ENCODE results near the gene SAMD4A.

Gene SAMD4A

DNA sequence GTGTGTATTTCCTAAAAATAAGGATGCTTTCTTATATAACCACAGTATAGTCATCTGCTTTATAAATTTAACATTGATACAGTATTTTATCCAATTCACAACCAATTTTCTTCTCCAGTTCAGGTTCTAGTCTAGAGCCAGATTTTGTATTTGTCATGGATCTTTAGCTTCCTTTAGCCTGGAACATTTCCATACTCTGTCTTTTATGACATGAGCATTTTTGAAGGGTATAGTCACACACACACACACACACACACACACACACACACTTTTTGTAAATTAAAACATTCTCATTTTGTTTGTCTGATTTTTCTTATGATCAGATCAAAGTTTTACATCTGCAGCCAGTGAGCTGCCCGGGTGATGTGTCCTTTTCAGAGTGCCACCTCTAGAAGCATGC lies 31.8 kb upstream of the SAMD4A start:
- no peak for DNase-seq (ENCODE audit: extremely low read depth, low read depth)
- TF ChIP-seq CTCF (IDR thresholded peaks at IDR 0.05; ENCODE audit: low read depth, low read length) = no peak

DNA sequence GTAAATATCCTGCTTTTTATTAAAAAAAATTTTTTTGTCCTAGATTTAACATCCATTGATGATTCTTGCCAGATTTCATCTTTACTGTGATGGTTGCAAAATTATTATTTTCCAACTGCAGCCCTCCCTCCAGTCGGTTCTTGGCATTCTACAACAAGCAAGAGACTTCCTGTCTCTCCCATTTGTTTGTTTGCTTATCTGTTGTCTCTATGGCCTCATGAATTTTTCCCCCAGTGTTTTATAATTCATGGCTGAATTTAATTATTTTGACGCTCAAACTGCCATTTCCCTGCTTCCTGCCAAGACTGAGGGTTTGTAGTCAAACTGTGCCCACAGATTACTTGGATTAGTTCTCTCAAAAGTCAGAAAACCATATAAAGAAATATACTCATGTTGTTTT lies 31.3 kb upstream of the SAMD4A start:
- TF ChIP-seq CTCF (IDR thresholded peaks at IDR 0.05; ENCODE audit: low read depth, low read length) = no peak
- no peak for DNase-seq (ENCODE audit: extremely low read depth, low read depth)

DNA sequence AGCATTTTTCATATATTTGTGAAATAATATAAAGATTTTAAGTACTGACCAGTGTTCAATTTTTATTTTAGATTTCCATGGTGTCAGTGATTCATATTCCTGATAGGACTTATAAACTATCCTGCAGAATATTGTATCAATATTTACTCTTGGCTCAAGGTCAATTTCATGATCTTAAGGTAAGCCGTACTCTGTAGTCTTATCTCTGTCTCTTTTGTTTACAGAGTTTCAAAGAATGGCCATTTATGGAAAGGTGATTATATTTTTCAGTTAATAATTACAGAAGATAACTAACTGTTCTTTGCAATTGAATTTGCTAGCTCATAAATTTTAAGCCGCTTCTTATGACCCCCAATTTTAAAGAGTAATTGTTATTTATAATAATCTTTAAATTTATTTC lies 29.3 kb upstream of the SAMD4A start:
- no peak for DNase-seq (ENCODE audit: extremely low read depth, low read depth)
- TF ChIP-seq CTCF (IDR thresholded peaks at IDR 0.05; ENCODE audit: low read depth, low read length) = no peak

- no peak for TF ChIP-seq CTCF (IDR thresholded peaks at IDR 0.05; ENCODE audit: low read depth, low read length)
- no peak for DNase-seq (ENCODE audit: extremely low read depth, low read depth)
Observed at GRCh38 chr14:54538055-54538454, 28.9 kb upstream of the SAMD4A start.

- TF ChIP-seq CTCF (IDR thresholded peaks at IDR 0.05; ENCODE audit: low read depth, low read length) = no peak
- no peak for DNase-seq (ENCODE audit: extremely low read depth, low read depth)
Observed at GRCh38 chr14:54547583-54547982, 19.3 kb upstream of the SAMD4A start.

- TF ChIP-seq CTCF (IDR thresholded peaks at IDR 0.05; ENCODE audit: low read depth, low read length) = no peak
Observed at GRCh38 chr14:54548491-54548890, 18.4 kb upstream of the SAMD4A start.

DNA sequence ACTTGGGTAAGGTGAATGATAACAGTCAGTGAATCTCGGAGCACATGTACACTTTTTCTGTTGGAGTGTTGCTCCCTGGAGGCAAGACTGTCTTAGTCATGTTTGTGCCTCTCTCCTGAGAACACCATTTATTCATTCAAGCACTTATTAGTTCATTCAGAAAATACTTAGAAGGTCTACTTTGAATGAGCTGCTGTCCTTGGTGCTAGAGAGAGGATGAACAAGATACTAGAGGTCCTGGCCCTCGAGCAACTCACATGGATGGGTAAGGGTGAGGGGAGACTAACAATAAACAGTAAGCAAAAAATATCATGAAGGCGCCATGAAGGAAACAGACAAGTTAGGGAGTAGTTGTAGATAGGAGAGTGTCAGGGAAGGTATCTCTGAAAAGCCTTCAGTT lies 17.1 kb upstream of the SAMD4A start:
- TF ChIP-seq CTCF (IDR thresholded peaks at IDR 0.05; ENCODE audit: low read depth, low read length) = no peak
- DNase-seq (ENCODE audit: extremely low read depth, low read depth) = no peak

More at GRCh38 chr14:54548491-54548890, 18.4 kb upstream of the SAMD4A start:
- DNase-seq (ENCODE audit: extremely low read depth, low read depth) = no peak
